GM19193 (cell line): ENCODE measurements around the gene ID2.

Experiments used
- POLR2A ChIP-seq: IDR thresholded peaks from 4 replicates; pipeline ENCODE4 v1.6.1; 2011; ENCODE audit not compliant: insufficient read depth, insufficient read length; ENCODE audit errors: extremely low read depth

The ID2 gene

DNA sequence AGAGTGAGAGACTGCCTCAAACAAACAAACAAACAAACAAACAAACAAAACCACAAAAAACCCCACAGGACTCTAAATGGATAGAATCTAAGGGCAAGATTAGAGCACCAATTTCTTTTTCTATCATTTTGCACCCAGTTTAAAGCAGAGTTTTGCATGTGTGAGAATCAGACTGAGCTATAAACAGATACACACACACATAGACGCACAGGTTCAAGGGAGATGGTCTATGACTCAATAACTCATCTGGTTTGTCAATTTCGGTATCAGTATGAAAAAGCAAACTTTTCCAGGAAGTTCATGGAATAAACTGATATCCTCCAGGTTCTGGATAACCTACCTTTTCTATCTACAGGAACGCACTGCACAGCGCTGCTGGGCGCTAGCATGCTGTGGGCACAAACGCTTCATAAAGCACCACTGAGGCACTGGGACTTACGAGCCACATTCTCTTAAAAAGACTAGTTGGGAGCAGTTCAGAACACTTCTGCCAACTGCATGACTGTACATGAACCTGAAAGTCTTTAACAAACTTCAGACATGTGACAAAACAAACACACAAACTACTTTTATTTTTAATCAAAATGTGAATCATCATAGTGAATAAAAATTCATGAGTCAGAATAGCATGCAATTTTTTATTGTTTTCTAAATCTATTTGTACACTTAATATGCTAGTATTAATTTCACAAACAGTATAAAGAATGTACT is 46.6 kb downstream of the ID2 start:
- TF ChIP-seq POLR2A = no peak

DNA sequence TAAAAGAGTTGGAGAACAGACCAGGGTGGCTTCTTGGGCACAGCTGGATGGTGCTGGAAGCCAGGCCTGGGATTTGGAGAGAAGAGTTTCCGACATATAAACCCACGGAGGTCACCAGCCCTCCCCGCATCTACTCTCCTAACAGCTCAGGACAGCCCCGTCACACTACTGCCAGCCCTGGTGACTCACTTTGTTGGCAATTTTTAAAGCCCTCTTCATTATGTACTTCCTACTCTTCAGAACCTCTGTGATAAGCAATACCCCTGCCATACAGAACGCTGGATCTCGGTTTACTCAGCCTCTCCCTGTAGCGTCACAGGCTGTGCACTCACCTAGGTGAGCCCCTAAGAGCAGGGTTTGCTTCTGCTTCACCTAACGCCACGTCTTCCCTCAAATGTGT is 48.1 kb downstream of the ID2 start:
- TF ChIP-seq POLR2A = no peak

DNA sequence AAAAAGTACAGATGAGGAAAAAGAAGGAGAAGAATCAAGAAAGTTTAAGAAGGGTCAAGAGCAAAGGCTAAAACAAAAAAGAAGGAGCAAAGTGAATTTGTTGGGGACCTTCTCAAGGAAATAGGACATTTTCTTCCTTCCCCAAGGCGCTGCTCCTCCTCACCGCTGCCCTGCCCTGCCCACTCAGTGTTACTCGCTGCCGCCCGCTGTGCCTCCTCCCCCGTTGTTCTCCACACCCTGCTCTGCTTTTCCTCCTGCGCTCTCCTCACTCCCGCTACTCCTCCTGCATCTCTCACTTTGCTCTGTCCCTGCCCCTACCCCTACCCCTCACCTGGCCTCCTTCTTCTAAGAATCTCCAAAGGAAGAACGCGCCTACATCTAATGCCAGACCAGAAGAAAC is 50.7 kb downstream of the ID2 start:
- TF ChIP-seq POLR2A = no peak
